ENCODE data around the gene TPRX2.

Gene TPRX2

GRCh38 chr19:47895165-47895782, 36.2 kb downstream of the TPRX2 start:
- TF ChIP-seq CTCF (IDR thresholded peaks at IDR 0.05): no peak
- Histone ChIP-seq H3K36me3 (no peaks in the 10 kb centered on the region), H3K4me3 (ENCODE audit: low read depth in 1 of 2, low read length in 1 of 2) (no peak overlapping the region), H3K4me1 (ENCODE audit: control insufficient read depth in 1 of 2, insufficient read depth in 1 of 2, low read depth in 1 of 2, low read length in 1 of 2) (no peaks in the 10 kb centered on the region), H3K27me3 (no peaks in the 10 kb centered on the region), H3K27ac (no peak overlapping the region), H3K9me3 (no peaks in the 10 kb centered on the region)

GRCh38 chr19:47896019-47896418, 37.0 kb downstream of the TPRX2 start:
- H3K4me1 ChIP-seq (ENCODE audit: control insufficient read depth in 1 of 2, insufficient read depth in 1 of 2, low read depth in 1 of 2, low read length in 1 of 2): no peaks in the 10 kb centered on the region
- no peaks in the 10 kb centered on the region for H3K36me3 ChIP-seq
- no peak overlapping the region for H3K27ac ChIP-seq
- no peak for TF ChIP-seq CTCF (IDR thresholded peaks at IDR 0.05)
- H3K9me3 ChIP-seq: no peaks in the 10 kb centered on the region
- H3K27me3 ChIP-seq: no peaks in the 10 kb centered on the region
- no peak overlapping the region for H3K4me3 ChIP-seq (ENCODE audit: low read depth in 1 of 2, low read length in 1 of 2)

GRCh38 chr19:47896773-47897172, 37.7 kb downstream of the TPRX2 start:
- no peak for TF ChIP-seq CTCF (IDR thresholded peaks at IDR 0.05)
- H3K27ac ChIP-seq: no peak overlapping the region

GRCh38 chr19:47897861-47898260, 38.8 kb downstream of the TPRX2 start:
- no peaks in the 10 kb centered on the region for H3K27me3 ChIP-seq
- no peak overlapping the region for H3K4me3 ChIP-seq (ENCODE audit: low read depth in 1 of 2, low read length in 1 of 2)
- H3K36me3 ChIP-seq: no peaks in the 10 kb centered on the region
- no peak overlapping the region for H3K27ac ChIP-seq
- no peaks in the 10 kb centered on the region for H3K9me3 ChIP-seq
- TF ChIP-seq CTCF (IDR thresholded peaks at IDR 0.05): no peak
- H3K4me1 ChIP-seq (ENCODE audit: control insufficient read depth in 1 of 2, insufficient read depth in 1 of 2, low read depth in 1 of 2, low read length in 1 of 2): no peaks in the 10 kb centered on the region

More at GRCh38 chr19:47896773-47897172, 37.7 kb downstream of the TPRX2 start:
- Histone ChIP-seq H3K27me3 (no peaks in the 10 kb centered on the region), H3K9me3 (no peaks in the 10 kb centered on the region), H3K4me1 (ENCODE audit: control insufficient read depth in 1 of 2, insufficient read depth in 1 of 2, low read depth in 1 of 2, low read length in 1 of 2) (no peaks in the 10 kb centered on the region), H3K4me3 (ENCODE audit: low read depth in 1 of 2, low read length in 1 of 2) (no peak overlapping the region), H3K36me3 (no peaks in the 10 kb centered on the region)

GRCh38 chr19:47899335-47899734, 40.3 kb downstream of the TPRX2 start:
- Histone ChIP-seq H3K27ac (no peak overlapping the region), H3K27me3 (no peaks in the 10 kb centered on the region), H3K36me3 (no peaks in the 10 kb centered on the region), H3K4me1 (ENCODE audit: control insufficient read depth in 1 of 2, insufficient read depth in 1 of 2, low read depth in 1 of 2, low read length in 1 of 2) (no peaks in the 10 kb centered on the region), H3K4me3 (ENCODE audit: low read depth in 1 of 2, low read length in 1 of 2) (no peak overlapping the region), H3K9me3 (no peaks in the 10 kb centered on the region)
- no peak for TF ChIP-seq CTCF (IDR thresholded peaks at IDR 0.05)

All from neutrophil (primary cell).